Adrenal gland (tissue), 12 donors: ENCODE measurements around the gene ZNF19. TPM values are rescaled to one million over a fixed set of nuclear protein-coding genes. Genes with fewer than 3 reads are reported as not detected.

Experiments used
- DNase-seq, 7 donors: peaks; one replicate each; pipeline ENCODE4 v3.0.0-alpha.2; 2019 to 2020
- H3K27ac ChIP-seq, 5 donors: fragments of 200-600 bp; sonication (generic) in 4 of 5; 1 replicate in 3 of 5; 2 replicates in 2 of 5; pipeline versions ENCODE4 v1.5.1 to v1.8.0; 2016 to 2020; ENCODE audit warnings: mild to moderate bottlenecking in 1 of 5
- H3K27me3 ChIP-seq: fragments of 200-600 bp; 2 replicates; pipeline ENCODE4 v1.8.0; 2021
- H3K36me3 ChIP-seq, 2 donors: fragments of 200-600 bp; replicated peaks in 1 of 2; 1 replicate in 1 of 2; 2 replicates in 1 of 2; pipeline versions ENCODE4 v1.5.1 to v1.8.0; 2018 to 2022
- H3K4me1 ChIP-seq, 2 donors: fragments of 200-600 bp; replicated peaks in 1 of 2; 1 replicate in 1 of 2; 2 replicates in 1 of 2; pipeline versions ENCODE4 v1.5.1 to v1.8.0; 2018 to 2021
- H3K4me3 ChIP-seq, 4 donors: fragments of 200-600 bp; sonication (generic) in 3 of 4; one replicate each; pipeline ENCODE4 v1.5.1; 2016 to 2018
- H3K9me3 ChIP-seq, 3 donors: fragments of 200-600 bp; sonication (generic) in 1 of 3; replicated peaks in 1 of 3; 1 replicate in 2 of 3; 2 replicates in 1 of 3; pipeline versions ENCODE4 v1.5.1 to v1.8.0; 2016 to 2021
- POLR2A ChIP-seq, 2 donors: fragments of 450-650 bp; IDR thresholded peaks; one replicate each; pipeline ENCODE4 v1.6.1; 2017; ENCODE audit warnings: antibody characterized with exemption in 2 of 2, mild to moderate bottlenecking in 2 of 2, moderate library complexity in 1 of 2
- WGBS, 4 donors: extraction: QIAGEN DNeasy Blood & Tissue Kit in 2 of 4; methylation state at CpG; one replicate each; pipeline versions ENCODE4 v1.1.5 to v1.1.7; 2013 to 2017; 5-methylcytosine and 5-hydroxymethylcytosine counted together
- intact Hi-C, 2 donors: fragments of 100-400 bp; cut with DNase I; formaldehyde crosslinking; loops; one replicate each; pipeline versions ENCODE4 v1.14.1 to v1.15.0; 2022 to 2023
- polyA plus RNA-seq, 3 donors: library from polyadenylated mRNA; stranded (reverse); fragments of 200-250 nt in 2 of 3; fragments of 350-450 nt in 1 of 3; fragmentation: Illumina TruSeq in 1 of 3; extraction: RNeasy Lipid Tissue Mini Kit (QIAGEN cat#74804) in 1 of 3; gene quantifications; one replicate each; pipeline ENCODE4 v1.2.3, GENCODE V29; 2013 to 2014
- total RNA-seq, 9 donors: library from RNA; depleted of rRNA in 4 of 9; stranded (reverse); fragments of >200 nt in 4 of 9; fragments of 120-200 nt in 1 of 9; fragmentation: NEBNext Ultra II Directional in 1 of 9; extraction: Animal tissue kit (Norgen Biotek cat#: 25700) in 1 of 9; gene quantifications; one replicate each; pipeline versions ENCODE4 v1.1.0 to v1.2.4, GENCODE V29; 2013 to 2023
- TF ChIP-seq, protein P1 (sequence below), 6 experiments: fragments of 450-650 bp in 4 of 6; fragments of 200-600 bp in 2 of 6; sonication (generic) in 1 of 6; IDR thresholded peaks; 1 replicate in 5 of 6; 2 replicates in 1 of 6; pipeline versions ENCODE4 v1.5.1 to v1.8.0; 2016 to 2021; ENCODE audit warnings: antibody characterized with exemption in 6 of 6, mild to moderate bottlenecking in 2 of 6, moderate library complexity in 1 of 6
- donor health status: healthy with polysubstance abuse.
- donor health status: Bipolar disorder and iron deficiency.
- donor health status: DM: yes; HTN: yes; CAD: no.
- donor health status: DM: no; HTN: no; CAD: no.
- donor health status: DM: no; HTN: no; CAD: no.
- donor health status: DM: yes; HTN: yes; CAD: no.

ZNF19 gene
- total and polyA plus RNA-seq, 12 donors: 0.24 to 10.4 (median 4.9) TPM

DNA sequence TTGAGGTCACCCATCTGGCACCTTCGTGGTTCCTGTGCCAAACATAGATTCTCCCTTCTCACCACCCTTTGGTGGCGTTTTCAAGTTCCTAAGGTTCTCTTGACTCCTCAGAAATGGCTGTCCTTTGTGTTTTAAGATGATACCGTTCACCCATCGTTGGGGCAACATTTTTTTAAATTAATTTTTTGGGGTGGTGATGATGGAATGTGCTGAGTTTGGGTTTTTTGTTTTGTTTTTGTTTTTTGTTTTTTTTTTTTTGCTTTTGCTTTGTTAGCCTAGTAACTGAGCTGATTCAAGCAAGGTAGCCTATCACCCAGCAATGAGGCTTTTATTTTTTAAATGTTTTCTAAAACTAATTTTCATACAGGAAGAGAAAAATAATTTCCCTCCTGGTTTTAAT lies 39.7 kb upstream of the ZNF19 start:
- intact Hi-C loops: no loop called here
- no peak for DNase-seq
- WGBS, 4 donors: 76 to 87% (median 83%) methylated on average over 4 of the region's 4 CpGs

DNA sequence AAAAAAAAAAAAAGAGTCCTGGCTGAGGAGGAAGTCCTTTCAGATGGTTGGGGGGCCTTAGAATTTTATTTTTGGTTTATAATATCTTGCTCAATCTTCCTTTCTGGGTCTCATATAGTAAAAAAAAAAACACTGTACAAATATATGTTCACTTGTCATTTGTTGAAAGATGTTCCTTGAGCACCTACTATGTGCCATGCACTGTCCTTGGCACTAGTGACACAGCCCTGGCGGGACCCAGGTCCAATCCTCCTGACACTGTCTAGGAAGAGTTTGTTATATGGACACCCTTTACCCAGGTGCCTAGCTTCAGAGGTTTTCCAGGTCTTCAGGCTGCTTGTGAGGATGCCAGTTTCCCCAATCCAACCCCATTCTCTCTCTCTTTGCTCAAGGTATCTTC lies 39.1 kb upstream of the ZNF19 start:
- intact Hi-C loops: no loop called here
- no peak for DNase-seq
- H3K27ac ChIP-seq: no peak overlapping the region
- H3K4me1 ChIP-seq: peaks cover 7 to 8% of the 10 kb centered on the region in 2 donors
- H3K9me3 ChIP-seq: no peaks in the 10 kb centered on the region
- TF ChIP-seq, protein P1, sequence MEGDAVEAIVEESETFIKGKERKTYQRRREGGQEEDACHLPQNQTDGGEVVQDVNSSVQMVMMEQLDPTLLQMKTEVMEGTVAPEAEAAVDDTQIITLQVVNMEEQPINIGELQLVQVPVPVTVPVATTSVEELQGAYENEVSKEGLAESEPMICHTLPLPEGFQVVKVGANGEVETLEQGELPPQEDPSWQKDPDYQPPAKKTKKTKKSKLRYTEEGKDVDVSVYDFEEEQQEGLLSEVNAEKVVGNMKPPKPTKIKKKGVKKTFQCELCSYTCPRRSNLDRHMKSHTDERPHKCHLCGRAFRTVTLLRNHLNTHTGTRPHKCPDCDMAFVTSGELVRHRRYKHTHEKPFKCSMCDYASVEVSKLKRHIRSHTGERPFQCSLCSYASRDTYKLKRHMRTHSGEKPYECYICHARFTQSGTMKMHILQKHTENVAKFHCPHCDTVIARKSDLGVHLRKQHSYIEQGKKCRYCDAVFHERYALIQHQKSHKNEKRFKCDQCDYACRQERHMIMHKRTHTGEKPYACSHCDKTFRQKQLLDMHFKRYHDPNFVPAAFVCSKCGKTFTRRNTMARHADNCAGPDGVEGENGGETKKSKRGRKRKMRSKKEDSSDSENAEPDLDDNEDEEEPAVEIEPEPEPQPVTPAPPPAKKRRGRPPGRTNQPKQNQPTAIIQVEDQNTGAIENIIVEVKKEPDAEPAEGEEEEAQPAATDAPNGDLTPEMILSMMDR (IDR thresholded peaks at IDR 0.05): no peak
- TF ChIP-seq POLR2A (IDR thresholded peaks at IDR 0.05): no peak
- H3K36me3 ChIP-seq: no peaks in the 10 kb centered on the region
- no peaks in the 10 kb centered on the region for H3K27me3 ChIP-seq
- no peak overlapping the region for H3K4me3 ChIP-seq
- WGBS, 4 donors: 69 to 90% (median 86%) methylated on average over 1 of the region's 1 CpG

More for the DNA sequence above, 39.7 kb upstream of the ZNF19 start:
- H3K4me1 ChIP-seq: peaks cover 7 to 8% of the 10 kb centered on the region in 2 donors
- no peaks in the 10 kb centered on the region for H3K27me3 ChIP-seq
- H3K27ac ChIP-seq: no peak overlapping the region
- TF ChIP-seq, protein P1 (IDR thresholded peaks at IDR 0.05): no peak
- no peak for TF ChIP-seq POLR2A (IDR thresholded peaks at IDR 0.05)
- H3K36me3 ChIP-seq: no peaks in the 10 kb centered on the region
- H3K4me3 ChIP-seq: no peak overlapping the region
- H3K9me3 ChIP-seq: no peaks in the 10 kb centered on the region

DNA sequence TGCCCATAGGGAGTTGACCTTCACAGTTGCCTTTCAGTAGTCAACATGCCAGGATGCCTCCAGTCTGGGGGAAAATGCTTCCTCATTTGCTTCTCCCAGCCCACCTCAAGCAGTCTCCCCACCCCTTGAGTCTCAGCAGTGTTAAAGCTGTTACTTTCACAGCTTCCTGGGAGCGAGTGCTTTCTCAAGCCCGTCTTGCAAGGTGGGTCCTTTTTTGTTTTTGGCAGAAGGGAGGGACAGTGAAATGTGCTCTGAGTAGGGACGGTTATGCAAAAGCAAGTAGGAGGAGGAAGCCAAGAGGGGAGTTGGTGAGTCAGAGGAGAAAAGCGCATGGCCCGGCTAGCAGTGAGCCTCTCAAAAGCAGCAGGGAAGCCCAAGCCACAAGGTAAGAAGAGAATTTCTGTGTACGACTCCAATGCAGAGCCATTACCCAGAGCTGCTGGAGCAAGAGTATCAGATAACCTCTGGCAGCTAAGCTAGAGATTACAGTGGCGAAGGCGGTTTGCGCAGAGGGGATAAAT lies 37.0 kb upstream of the ZNF19 start, which contains the start of gene CHST4:
TSS of gene CHST4 (plus strand) at position 316 of the 521 bp plus-strand sequence. CDS start 10,252 bp downstream, outside the sequence.
- no peaks in the 10 kb centered on the region for H3K36me3 ChIP-seq
- TF ChIP-seq POLR2A (IDR thresholded peaks at IDR 0.05): peak in 1 of 2 donors; percentile 71
- TF ChIP-seq, protein P1 (IDR thresholded peaks at IDR 0.05): no peak
- H3K27me3 ChIP-seq: no peaks in the 10 kb centered on the region
- DNase-seq: peak; percentile 25 to 84 (median 74)
- intact Hi-C loops: no loop called here
- H3K4me3 ChIP-seq: peak within 1 kb of the TSS in 1 of 4 donors; percentile 28
- peaks cover 7 to 8% of the 10 kb centered on the region in 2 donors for H3K4me1 ChIP-seq
- 4 to 10% (median 8%) methylated on average over 9 of the region's 9 CpGs for WGBS, 4 donors
- H3K9me3 ChIP-seq: no peaks in the 10 kb centered on the region
- H3K27ac ChIP-seq: peak within 1 kb of the TSS in 3 of 5 donors; percentile 69 to 86 (median 71)

DNA sequence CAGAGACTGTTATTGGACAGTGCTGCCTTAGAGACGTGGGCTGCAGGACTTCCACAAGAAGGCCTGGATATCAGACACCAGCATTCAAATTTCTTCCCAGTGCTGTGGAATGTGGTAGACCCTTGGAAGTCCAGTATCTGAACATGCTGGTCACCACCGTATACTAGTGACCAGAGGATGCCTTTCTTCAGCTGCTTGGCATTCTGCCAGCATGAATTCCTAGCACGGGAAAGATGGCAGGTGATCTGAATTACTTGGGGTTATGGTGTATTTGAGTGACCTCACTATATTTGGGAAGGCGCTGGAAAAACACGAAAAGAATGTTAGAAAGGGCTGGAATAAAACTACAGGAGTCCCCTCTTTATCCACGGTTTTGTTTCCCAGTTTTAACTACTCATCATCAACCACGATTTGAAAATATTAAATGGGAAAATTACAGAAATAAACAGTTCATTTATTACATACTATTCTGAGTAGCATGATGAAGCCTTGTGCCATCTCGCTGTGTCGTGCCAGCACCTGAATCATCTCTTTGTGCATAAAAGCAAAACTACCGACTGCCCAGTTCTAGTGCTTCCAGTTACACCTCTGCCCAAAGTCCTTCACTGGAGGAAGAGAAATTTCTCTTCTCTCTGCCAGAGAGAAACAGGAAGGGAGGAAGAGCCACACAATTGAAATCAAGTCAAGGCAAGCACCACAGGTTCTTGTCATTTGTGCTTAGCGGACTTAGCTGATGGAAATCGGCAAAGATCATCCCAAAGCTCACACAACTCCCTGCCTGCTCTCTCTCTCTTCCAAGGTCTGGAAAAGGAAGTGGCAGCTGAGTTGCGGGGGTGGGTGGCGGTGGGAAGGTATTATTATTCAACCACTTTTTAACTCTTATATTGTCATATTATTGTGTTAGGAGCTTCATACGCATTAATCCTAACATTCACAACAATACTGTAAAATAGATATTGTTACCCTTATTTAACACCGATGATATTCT lies 35.7 kb upstream of the ZNF19 start:
- Histone ChIP-seq H3K9me3 (no peaks in the 10 kb centered on the region), H3K4me3 (peak overlapping the region in 1 of 4 donors; percentile 28), H3K27me3 (no peaks in the 10 kb centered on the region), H3K27ac (peak overlapping the region in 3 of 5 donors; percentile 21 to 74 (median 25)), H3K36me3 (no peaks in the 10 kb centered on the region), H3K4me1 (peaks cover 7 to 8% of the 10 kb centered on the region in 2 donors)
- peak in 1 of 2 donors; percentile 46 for TF ChIP-seq POLR2A (IDR thresholded peaks at IDR 0.05)
- TF ChIP-seq, protein P1 (IDR thresholded peaks at IDR 0.05): no peak
- intact Hi-C loops: no loop called here
- WGBS, 4 donors: 42 to 51% (median 47%) methylated on average over 16 of the region's 16 CpGs
- peak in 5 of 7 donors; percentile 29 to 54 (median 45) for DNase-seq
